Measurements from ENCODE around the gene HLA-DPA1.
A peak's percentile ranks its signal among the peaks of the same experiment; 100 is the strongest.
"Not testable (repeated sequence)": the region's sequence is repeated elsewhere in the genome, so short reads cannot be mapped to it uniquely, and the experiment has no call there.

The HLA-DPA1 gene

DNA sequence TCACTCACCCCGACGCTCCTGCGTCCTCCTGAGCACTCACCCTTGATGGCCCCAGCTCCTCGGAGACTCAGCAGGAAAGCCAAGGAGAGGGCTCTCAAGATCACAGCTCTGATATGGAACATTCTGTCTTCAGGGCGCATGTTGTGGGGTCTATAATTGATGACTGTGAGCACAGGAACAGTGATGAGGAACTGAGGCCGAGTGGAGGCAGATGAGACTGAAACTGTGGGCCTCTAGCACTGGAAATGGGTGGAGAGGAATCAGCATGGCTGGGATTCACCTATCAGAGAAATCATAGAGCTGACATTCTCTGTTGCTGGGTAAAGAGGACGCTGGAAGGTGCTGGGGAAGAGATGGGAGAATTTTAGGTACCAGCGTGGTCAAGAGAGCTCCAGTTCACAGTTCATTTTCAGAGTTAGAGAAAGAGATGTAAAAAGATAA is at the start of gene HLA-DPA1:
Gene HLA-DPA1 (minus strand): TSS at position 219 of the 441 bp plus-strand sequence.
- peak; percentile 48 for DNase-seq

DNA sequence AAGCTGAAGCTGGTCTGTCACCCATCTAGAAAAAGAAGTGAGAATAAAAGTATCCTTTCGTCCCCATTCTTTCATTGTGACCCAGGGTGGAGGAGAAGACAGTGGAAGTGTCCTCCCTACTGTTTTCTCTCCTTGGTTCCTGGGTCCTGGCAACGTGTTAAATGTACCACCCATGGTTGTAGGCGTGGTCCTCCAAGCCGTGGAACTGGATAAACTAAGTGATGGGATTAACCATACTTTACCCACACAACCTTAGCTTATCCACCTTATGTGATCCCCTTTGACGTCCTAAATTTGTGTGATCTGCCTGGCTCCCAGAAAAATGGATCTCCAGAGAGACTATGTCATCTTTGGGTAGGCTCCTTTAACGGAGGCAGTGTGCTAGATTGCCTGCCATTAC is 49.7 kb upstream of the HLA-DPA1 start:
- no peak for DNase-seq

DNA sequence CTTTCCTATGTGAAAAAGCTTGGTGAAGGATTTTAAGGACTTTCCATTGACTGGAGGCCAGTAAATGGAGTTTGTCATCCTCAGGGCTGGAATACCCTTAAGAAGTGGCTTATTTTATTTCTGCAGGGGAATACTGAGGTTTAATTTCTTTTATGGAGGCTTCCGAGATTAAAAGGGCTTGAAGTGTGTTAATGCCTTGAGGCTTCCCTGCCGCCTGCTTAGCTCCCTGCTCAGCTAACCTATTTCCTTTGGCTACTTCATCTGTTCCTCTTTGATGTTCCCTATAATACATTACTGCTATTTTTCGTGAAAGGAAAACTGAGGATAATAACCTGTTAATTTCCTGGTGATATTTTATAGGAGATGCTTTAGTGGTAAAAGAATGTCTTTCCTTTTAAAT is 46.6 kb upstream of the HLA-DPA1 start:
- DNase-seq: no peak

DNA sequence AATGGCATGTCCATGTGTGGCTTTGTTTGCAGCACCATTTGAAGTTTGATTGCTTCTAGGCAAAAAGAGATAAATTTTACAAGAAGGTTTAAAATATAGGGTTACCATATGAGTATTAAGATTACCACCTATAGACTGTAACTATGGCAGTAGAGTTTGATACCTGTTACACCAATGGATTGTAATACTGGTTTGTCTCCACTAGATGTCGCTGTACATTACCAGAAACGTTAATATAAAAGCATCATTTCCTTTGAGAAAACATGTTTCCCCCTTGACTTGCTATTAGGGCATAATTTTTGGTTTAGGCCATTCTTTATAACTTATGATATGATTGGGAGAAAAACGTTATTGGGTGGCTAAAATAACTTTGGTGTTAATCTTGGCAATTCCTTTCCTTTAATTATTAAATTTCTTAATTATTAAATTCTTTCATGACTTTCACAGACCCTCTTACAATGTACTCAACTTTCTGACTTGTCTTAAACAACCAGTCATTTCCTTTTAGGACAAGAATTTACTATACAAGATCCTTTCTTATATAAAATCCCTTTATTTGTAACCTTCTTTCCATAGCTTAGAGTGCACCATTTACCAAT is 45.2 kb upstream of the HLA-DPA1 start:
- DNase-seq: peak; percentile 30

DNA sequence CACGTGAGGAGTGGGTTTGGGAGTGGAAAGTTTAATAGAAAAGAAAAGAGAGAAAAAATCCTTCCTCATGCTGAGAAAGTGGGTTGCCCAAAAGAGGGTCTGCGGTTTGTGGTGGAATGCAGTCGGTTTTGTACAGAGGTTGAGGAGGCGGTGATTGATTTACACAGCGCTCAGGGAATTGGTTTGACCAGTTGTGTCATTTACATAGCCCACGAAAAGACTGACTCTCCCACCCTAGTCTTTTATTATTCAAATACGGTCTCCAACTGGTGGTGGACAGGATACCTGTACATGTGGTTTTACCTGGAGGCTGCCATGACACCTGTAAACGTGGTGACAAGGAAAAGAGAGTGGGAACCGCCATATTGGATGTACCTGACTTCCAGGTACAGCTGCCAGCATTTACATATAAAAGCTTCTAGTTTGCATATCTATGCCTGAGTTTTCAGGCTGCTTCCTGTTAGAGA is 44.4 kb upstream of the HLA-DPA1 start:
- no peak for DNase-seq

DNA sequence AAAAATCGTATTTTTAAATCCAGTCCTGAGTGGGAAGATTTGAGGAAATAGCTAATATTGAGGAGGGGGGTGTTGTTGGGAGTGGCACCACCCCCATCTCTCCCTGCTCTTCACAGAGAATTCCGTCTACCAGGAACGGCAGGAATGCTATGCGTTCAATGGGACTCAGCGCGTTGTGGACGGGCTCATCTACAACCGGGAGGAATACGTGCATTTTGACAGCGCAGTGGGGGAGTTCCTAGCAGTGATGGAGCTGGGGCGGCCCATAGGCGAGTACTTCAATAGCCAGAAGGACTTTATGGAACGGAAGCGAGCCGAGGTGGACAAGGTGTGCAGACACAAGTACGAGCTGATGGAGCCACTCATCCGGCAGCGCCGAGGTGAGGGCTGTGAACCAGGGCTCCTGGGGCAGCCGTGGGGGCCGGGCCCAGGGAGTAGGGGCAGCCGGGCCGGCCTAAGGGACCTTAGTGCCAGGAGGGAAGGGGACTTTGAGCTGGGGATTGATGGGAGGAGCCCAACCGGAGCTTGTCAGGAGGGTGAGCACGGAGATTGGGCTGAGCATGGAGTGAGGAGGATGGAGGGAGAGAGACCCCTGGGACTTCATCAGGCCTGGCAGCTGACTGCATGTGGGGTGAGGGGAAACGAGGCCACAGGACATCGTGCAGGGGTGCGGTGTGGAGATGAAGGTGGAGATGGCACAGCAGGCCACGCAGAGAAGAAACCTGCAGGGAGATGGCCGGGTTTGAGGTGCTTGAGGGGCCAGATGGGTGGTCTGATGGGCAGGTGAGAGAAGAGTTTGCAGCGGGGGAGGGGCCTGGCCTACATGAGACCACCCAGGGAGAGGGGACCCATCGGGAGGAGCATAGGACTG is 43.6 kb upstream of the HLA-DPA1 start:
- DNase-seq: no peak

DNA sequence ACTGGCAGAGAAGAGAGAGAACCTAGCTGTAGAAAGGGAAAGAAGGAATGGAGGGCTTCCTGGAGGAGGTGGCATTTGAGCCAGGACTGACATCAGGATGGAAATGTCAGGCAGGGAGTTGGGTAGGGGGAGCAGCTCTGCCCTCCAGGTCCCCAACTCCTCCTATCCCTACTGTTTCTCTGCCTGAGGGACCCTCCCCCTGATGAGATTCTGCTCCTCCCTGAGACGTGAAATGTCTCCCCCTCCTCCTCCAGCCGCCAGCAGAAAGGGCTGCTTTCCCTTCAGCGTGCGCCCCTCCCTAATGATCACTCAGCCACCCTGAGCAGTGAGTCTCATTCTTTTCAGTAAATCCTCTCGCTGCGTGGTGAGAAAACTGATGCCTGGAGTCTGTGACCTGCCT is 43.0 kb upstream of the HLA-DPA1 start:
- no peak for DNase-seq

DNA sequence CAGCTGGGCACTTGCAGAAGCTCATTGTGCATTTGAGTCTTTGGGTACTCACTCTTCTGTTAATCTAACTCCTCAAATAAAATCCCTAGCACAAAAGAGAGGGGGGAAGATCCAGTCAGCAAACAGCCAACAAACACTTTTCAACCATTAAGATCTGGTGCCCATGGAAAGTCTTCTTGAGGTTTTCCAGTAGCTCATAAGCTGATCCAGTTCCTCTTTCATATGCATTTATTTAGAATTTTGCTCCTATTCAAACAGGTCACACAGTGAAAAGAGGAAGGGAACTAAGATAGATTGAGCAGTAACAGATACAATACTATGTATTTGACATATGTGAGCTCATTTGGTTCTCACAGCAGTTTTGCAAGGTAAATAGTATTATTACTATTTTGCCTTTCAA is 41.0 kb upstream of the HLA-DPA1 start:
- DNase-seq: no peak

DNA sequence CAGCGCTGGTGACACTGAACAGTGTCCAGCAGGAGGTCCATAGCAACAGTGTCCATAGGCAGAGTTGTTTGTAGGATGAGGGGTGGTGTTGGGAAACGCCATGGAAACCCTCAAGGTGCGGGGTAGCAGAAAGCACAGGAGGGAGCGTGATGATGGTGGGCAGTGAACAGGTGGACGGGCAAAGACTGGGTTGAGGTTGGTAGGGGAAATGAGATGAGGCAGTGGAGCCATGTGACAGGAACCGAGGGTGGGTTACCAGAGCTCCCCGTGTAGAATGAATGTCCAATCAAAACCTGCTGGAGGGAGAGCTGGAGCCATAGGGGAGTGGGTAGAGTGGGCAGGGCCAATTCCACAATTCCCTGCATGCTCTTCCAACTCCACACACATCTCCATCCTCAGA is 40.3 kb upstream of the HLA-DPA1 start:
- no peak for DNase-seq

DNA sequence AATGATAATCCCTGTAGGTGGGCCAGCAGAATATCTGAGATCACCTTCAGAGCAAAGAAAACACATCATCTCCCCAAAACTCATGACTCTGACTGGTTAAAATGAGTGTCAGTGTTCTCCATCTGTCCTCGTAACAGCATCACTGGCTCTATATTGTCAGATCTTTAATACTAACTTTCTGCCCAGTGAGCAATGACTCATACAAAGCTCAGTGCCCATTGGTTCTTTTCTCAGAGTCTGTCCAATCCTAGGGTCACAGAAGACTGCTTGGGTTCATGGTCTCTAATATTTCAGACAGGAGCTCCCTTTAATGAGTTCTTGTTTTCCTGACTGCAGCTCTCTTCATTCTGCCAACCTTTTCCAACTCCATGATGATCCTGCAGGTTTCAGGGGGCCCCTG is 38.7 kb upstream of the HLA-DPA1 start:
- no peak for DNase-seq

DNA sequence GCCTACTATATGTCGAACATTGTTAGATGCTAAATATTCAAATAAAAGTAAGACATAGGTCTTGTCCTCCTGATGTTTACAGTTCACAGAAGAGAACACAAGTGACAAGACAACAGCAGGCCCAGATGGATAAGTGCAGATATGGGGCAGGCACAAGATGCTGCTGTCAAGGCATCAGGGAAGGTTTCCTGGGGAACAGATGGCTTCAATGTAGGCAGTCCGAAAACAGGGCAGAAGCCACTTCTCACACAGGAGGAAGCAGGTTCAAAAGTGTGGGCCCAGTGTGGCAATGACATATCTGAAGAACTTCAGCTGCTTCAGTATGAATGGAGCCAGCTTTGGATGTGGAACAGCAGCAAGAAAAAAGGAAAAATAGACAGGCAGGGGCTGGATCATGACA is 34.9 kb upstream of the HLA-DPA1 start:
- no peak for DNase-seq

DNA sequence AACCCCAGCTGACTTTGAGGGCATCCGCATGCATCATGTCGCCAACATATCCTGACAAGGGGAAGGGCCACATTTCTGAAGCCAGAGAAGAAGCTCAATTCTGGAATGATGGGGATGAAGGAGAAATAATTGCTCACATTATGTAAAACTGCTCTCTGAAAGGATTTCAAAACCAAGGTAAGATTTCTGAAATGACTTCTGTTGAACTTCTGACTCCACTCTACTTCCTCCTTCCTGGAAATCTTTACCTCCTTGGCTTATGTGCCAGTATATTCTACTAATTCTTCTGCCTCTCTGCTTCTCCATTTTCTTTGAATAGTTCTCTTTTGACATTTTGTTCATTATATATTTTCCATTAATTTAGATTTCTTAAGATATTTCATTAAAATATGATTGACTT is 34.2 kb upstream of the HLA-DPA1 start:
- no peak for DNase-seq

DNA sequence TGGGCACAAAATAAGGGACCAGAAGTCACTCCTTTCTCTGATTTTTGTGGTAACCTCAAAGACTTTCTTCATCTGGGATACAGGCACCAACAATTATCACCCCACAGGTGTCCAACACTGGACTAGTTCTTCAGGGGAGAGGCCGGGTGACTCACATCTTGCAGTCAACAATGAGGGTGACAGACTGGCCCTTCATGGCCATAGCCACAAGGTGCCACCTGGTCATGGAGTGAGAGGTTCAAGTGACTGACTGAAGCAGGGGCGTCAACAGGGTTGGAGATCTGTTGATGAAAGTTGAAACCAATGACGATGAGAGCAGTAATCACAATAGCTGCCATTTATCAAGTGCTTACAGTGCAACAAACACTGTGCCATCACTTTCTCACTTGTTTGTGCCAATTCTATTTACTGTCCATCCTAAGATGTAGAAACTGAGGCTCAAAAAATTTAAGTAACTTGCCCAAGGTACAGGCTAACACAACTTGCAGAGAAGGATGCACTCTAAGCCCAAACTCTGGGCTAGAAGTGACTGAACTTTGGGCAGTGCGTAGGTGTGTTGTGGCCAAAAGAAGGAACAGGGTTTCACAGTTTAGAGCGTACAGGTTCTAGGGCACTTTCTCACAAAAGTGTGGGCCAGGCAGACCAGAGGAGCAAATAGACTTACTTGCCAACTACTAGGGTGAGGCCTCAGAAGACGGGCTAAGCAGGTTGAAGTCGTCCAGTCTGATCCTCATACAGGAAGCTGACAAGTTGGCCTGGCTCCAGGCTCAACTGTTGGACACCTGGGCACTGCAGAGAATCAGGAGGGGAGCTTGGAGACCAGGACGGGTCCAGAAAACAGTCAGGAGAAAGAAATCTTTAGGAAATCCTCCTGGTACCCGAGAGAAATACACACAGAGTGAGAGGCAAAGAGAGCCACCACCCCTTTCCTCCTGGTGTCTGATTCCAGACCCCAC is 32.7 kb upstream of the HLA-DPA1 start:
- DNase-seq: no peak

DNA sequence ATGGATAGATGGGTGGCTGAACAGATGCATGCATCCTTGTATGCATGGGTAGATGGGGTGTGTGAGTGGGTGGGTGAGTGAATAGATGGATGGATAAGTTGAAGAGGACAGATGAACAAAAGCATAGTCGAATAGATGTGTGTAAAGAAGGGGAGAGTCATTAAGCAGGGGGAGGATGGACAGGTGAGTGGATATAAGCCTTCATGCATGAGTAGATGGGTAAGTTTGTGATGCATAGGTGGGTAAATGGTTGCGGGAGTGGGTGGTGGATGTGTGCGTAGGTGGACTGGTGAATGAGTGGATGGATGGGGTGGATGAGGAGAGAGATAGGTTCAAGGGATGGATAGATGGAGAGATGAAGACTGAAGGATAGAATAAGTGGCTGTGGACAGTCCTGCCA is 31.9 kb upstream of the HLA-DPA1 start:
- DNase-seq: no peak

DNA sequence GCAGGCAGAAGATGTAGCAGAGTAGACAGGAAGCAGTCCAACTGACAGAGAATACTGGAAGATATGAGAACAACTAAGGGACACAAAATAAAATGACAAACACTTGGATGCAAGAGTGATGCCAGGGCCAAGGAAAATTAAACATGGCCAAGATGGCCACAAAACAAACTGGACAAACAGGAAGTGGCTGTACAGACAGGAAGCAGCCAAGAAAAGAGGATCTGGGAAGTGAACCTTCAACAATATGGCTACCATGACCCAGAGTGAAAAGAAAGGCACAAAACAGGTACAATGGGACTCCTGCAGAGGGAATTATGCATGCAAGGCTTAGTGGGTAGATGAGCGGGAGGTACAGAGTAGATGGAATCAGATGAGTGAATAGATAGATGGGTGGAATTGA is 31.4 kb upstream of the HLA-DPA1 start:
- DNase-seq: no peak

DNA sequence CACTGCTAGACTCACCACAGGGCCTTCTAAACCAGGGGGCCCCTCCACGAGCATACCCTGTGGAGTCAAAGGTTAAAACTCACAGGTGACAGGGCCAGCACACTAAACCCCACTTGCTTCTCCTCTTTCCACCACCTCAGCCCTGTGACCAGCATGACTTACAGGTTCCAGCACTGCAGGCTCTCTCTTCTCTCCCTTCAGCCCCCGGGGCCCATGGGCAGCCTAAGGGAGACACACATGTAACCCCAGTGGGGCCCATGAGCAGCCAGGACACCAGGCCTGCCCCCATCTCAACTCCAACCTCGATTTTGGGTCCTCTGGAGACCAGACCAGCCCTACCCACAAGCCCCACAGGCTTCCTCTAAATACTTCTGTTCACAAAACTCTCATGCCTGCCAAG is 30.3 kb upstream of the HLA-DPA1 start:
- DNase-seq: no peak

DNA sequence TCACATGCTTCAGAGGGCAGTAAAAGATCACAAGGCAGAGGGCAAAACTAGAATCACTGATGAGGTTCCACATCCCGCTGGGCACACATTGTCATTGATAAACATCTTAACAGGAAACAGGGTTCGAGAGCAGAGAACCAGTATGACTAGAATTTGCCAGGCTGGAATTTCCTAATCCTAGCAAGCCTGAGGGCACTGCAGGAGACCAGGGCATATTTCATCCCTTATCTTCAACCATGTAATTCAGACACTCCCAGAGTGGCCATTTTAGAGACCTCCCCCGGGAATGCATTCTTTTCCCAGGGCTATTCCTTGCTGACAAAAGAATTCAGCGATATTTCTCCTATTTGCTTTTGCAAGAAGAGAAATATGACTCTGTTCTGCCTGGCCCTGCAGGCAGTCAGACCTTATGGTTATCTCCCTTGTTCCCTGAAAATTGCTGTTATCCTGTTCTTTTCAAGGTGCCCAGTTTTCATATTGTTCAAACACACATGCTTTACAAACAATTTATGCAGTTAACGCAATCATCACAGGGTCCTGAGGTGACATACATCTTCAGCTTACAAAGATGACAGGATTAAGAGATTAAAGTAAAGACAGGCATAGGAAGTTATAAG is 27.8 kb upstream of the HLA-DPA1 start:
- DNase-seq: not testable (repeated sequence)

DNA sequence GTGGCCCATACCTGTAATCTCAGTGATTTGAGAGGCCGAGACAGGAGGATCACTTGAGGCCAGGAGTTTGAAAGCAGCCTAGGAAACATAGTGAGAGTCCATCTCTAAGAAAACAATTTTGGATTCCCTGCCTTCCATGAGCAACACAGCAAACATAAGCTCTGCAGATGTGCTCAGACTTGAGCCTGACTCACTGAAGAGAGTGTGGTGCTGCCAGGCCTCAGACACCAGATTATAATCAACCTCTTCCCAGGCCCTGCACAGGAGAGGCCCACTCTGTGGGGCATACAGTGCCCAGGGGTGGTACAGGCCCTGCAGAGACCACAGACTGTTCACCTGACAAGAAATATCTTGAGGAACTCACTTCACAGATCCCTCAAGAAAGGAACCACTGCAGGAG is 22.2 kb upstream of the HLA-DPA1 start:
- DNase-seq: no peak

DNA sequence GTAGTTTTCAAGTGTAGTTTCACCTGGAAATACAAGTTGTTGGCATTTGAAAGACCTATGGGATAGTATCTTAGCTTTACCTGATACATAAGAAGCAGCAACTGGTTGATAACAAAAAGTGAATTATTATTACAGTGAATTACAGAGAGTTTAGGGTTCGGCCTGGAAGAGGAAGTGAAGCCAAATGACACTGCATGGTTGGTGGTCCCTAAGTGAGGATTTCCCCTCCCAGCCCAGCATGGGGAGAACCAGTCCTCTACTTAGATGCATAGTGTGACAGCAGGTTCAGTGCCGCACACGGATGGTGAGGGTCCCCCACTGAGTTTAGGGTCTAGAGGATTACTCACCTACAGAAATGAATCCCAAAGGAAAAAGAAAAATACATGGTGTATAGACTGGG is 20.4 kb upstream of the HLA-DPA1 start:
- DNase-seq: no peak

DNA sequence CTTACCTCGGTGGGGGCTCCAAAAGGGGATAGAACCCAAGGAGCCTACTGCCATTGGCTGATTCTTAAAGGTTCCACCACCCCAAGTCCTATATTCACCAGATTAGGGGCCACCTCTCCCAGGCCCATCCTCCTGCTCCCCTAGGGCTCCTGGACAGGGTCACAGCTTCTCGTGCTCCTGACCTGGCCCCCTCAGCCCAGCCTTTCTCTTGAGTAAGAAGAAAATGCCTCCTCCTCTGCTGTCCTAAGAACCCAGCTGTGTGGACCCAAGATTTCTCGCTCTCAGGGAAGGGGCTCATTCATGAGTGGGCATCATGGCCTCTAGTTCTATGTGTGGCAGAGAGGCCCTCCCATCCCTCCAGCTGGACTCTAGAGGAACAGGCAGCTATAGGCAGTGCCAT is 18.9 kb upstream of the HLA-DPA1 start:
- no peak for DNase-seq

DNA sequence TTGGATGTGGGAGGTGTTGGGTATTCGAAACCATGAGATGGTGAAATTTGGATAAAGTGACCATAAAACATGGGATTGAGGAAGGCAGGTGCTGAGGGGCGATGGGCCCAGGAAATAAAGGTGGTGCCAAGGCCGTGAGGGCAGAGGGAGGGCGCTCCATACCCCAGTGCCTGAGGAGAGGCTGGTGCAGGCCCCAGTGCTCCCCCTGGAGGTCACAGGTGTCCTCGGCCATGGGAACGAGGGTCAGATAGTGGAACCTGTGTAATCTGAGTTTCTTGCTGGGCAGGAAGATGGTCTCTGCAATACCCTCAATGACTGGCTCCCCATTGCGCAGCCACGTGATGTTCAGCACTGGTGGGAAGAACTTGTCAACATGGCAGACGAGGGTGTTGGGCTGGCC is 18.5 kb upstream of the HLA-DPA1 start:
- DNase-seq: peak; percentile 61

DNA sequence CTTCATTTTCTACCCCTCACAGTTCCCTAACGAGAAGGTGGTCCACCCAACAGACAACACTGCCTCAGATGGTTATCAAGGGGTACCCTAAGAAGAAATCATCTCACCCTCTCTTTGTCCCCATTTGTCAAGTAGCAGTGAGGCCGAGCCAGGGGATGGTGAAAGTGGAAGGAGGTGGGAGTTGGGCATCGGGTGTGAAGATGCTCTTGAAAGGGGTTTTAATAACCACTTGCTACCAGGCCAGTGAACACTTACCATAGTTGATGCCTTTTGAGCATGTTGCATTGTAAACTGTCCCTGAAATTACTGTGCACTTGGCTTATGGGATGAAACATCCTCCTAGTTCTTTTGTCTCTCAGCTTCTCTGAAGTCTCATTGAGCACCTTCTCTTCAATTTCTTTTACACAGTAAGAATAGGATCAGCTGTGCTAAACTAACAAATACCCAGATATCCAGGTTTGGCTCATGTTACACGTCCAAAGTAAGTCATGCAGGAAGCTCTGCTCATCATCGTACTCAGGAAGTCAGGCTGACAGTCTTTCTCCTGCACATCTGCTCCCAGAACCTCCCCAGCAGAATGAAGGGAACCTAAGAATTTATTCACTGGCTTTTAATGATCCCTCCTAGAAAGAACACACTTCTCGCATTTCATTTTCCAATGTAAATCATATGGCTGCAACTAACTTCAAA is 15.6 kb upstream of the HLA-DPA1 start:
- DNase-seq: no peak

All from stimulated activated CD4-positive, alpha-beta T cell treated with anti-CD3 and anti-CD28 coated beads, Interleukin-4, amount 100 ng/mL, for 24 hours (primary cell).